A549 treated with DMSO at 1 μM for 4 hours (cell line): ENCODE data around the gene ORAI3. TPM values are rescaled to one million over a fixed set of nuclear protein-coding genes. Genes with fewer than 3 reads are reported as not detected.

Experiments
- total RNA-seq: library from RNA; stranded (reverse); fragments of 200-300 nt; extraction: Qiagen RNA extraction; gene quantifications from 5 replicates; pipeline ENCODE4 v1.2.3, GENCODE V29; 2022; ENCODE audit warnings: low read depth

The ORAI3 gene
- total RNA-seq, result 12.5 to 15.3 TPM (median 13.2 TPM) in 5 replicates

DNA sequence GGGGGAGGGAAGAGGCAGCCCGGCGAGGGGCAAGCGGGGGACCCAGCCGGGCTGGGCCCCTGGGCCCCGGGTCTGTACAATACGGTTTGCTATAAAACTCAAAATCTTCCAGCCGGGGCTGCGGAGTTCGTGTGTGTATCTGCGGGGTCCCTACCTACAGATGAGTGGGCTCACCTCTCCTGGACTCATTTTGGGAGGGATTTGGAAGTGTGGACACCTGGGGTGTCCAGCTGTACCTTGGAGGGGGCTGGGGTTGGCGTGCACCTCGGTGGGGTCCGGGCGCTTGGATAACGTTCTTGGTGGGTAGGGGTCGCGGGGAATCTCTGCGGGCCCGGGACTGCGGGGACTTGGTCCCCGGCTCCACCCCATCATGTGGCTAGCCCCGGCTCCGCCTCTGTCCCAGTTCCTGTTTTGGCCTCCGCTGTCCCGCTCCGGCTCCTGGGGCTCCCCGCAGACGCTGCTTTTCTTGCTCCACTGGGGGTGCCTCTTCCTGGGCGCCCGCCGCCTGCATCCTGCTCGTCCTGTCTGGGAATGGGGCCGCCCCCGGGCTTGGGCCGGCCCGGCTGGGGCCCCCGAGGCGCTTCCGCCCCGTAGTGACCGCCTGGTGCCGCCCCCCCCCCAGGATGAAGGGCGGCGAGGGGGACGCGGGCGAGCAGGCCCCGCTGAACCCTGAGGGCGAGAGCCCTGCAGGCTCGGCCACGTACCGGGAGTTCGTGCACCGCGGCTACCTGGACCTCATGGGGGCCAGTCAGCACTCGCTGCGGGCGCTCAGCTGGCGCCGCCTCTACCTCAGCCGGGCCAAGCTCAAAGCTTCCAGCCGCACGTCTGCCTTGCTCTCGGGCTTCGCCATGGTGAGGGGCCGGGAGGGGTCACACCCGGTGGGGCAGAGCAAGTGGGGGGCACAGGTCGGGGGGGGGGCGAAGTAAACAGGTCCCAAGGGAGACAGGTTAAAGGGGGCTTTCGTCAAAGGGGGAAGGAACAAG lies at the start of gene ORAI3:
Gene ORAI3 (plus strand): TSS at position 402 of the 983 bp plus-strand sequence. CDS start 222 bp downstream, at position 624.

DNA sequence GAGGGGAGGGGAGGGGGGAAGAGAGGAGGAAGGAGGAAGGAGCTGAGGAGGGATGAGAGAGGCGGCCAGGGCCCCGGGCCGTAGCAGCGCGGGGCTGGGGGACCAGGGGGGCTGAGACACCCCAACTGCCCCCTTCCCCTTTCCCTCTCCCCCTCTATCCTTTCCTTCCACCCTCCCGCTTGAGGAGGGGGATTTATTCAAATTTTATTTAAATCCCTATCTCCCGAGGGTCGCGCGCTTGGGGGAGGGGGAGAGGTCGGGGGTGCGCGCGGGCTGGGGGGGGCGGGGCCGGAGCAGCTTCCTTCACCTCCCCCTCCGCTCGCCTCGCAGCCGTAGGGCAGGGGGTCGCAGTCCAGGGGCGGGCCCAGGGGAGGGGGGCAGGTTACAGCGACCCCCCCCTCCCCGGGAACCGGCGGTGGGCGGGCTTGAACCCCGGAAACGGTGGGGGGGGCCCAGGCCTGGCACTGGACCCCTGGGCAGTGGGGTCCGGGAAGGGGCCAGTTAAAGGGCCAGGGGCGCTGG lies 25.3 kb upstream of the ORAI3 start, which contains the start of gene FBXL19:
Gene FBXL19 (plus strand): TSS at position 19 of the 522 bp plus-strand sequence. CDS start 2,183 bp downstream, outside the sequence.

DNA sequence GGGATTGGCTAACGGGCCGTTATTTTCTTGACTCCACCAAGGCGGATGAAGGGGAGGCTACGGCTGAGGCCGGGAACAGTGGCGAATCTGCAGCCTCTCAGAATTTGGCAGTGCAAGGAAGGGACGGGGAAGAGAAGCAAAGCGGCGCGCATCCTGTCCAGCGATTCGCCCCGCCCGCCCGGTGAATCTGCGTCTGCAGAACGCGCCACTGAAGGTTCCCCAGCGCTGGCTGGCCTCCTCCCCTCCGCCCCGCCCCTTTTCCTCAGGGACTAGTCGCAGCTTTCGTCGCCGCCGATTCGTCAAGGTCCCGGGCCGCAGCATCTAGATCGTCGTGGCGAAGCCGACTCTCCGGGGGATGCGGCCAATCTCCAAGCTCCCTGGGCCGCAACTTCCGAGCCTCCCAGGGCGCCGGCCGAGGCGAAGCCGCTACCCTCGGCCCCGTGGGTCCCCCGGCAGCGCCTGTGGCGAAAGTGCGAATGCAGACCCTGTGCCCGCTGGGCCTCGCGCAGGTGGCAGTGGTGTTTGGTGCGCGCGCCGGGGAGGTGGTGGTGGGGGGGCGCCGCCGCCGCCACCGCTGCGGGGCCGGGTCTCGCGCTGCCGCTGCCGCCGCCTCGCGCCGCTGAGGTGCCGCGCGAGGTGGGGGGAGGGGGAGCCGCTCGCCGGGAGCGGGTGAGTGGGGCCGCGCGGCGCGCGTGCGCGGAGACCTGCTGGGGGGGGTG lies 8.7 kb downstream of the ORAI3 start, which contains the start of gene SETD1A:
Gene SETD1A (plus strand): TSS at position 299 of the 719 bp plus-strand sequence. CDS start 978 bp downstream, outside the sequence.

DNA sequence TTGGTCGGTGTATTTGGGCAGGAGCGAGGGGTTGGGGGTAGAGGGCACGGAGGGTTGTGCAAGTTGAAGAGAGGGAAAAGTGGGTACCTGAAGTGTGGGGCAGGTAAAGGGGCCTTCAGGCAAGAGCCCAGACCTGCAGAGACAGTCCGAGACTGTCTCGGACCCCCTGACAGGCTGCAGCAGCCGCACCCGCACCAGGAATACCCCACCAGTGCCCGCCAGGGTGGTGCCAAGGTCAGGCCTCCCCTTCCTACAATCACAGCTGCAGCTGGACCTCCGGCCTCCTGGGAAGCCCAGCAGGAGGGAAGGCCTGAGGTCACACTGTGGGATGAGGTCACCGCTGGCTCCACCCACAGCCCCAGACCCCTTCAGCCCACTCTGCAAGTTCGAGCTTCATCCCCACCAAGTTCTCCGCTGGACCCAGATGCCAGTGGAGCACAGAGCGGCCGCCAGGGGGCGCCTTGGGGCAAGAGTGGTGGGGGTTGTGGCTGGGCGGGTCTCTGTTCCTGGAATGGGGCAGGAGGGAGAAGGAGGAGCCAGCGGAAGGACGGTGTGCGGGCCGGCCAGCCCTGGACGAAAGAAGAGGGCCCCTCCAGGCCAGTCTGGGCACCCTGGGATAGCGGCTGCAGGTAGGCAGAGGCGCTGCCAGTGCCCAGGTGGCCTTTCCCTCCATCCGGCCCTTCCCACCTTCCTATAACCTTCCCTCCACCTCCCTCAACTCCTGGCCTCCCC lies 36.0 kb downstream of the ORAI3 start, which contains the start of gene HSD3B7:
Gene HSD3B7 (plus strand): TSS at position 539 of the 732 bp plus-strand sequence. CDS start 452 bp downstream, outside the sequence.

Other genes with a start within 250 kb of the ORAI3 start
- gene SRCAP, start 249.9 kb upstream of the ORAI3 start, total RNA-seq, result 16.5 to 36.0 TPM (median 27.7 TPM) in 5 replicates
- 20.6 to 29.8 TPM (median 23.1 TPM) in 5 replicates for gene PHKG2, start 200.6 kb upstream of the ORAI3 start, total RNA-seq
- 6.9 to 9.1 TPM (median 8.2 TPM) in 5 replicates for gene CFAP119, start 187.0 kb upstream of the ORAI3 start, total RNA-seq
- gene RNF40, start 186.7 kb upstream of the ORAI3 start, total RNA-seq, result 63.7 to 91.5 TPM (median 86.1 TPM) in 5 replicates
- 15.6 to 23.9 TPM (median 17.6 TPM) in 5 replicates for gene ZNF629, start 161.9 kb upstream of the ORAI3 start, total RNA-seq
- gene BCL7C, start 55.0 kb upstream of the ORAI3 start, total RNA-seq, result 24.4 to 38.8 TPM (median 34.4 TPM) in 5 replicates
- 0.12 to 0.26 TPM (median 0.21 TPM) in 4 of 5 replicates, not detected in the other for gene CTF1, start 52.5 kb upstream of the ORAI3 start, total RNA-seq
- 12.1 to 25.6 TPM (median 20.3 TPM) in 5 replicates for gene FBXL19, start 25.5 kb upstream of the ORAI3 start, total RNA-seq
- 19.1 to 23.3 TPM (median 20.8 TPM) in 5 replicates for gene SETD1A, start 8.7 kb downstream of the ORAI3 start, total RNA-seq
- 12.8 to 14.8 TPM (median 13.7 TPM) in 5 replicates for gene HSD3B7, start 36.1 kb downstream of the ORAI3 start, total RNA-seq
- 1.6 to 2.1 TPM (median 1.8 TPM) in 5 replicates for gene STX1B, start 61.6 kb downstream of the ORAI3 start, total RNA-seq
- 62.0 to 75.6 TPM (median 68.6 TPM) in 5 replicates for gene STX4, start 84.5 kb downstream of the ORAI3 start, total RNA-seq
- 12.1 to 21.7 TPM (median 16.0 TPM) in 5 replicates for gene ZNF668, start 125.2 kb downstream of the ORAI3 start, total RNA-seq
- 10.3 to 13.0 TPM (median 11.6 TPM) in 5 replicates for gene ZNF646, start 125.4 kb downstream of the ORAI3 start, total RNA-seq
- gene PRSS53, start 139.9 kb downstream of the ORAI3 start, total RNA-seq, result 1.3 to 2.1 TPM (median 1.6 TPM) in 5 replicates
- gene VKORC1, start 145.7 kb downstream of the ORAI3 start, total RNA-seq, result 102 to 138 TPM (median 128 TPM) in 5 replicates
- 37.7 to 50.5 TPM (median 42.3 TPM) in 5 replicates for gene BCKDK, start 159.3 kb downstream of the ORAI3 start, total RNA-seq
- 33.6 to 39.8 TPM (median 37.9 TPM) in 5 replicates for gene KAT8, start 168.6 kb downstream of the ORAI3 start, total RNA-seq
- gene PRSS8, start 186.7 kb downstream of the ORAI3 start, total RNA-seq, result 0.18 to 0.35 TPM (median 0.26 TPM) in 5 replicates
- gene PRSS36, start 201.0 kb downstream of the ORAI3 start, total RNA-seq, result 0.43 to 1.0 TPM (median 0.84 TPM) in 5 replicates
- gene FUS, start 231.1 kb downstream of the ORAI3 start, total RNA-seq, result 492 to 613 TPM (median 516 TPM) in 5 replicates